Liver (tissue), 9 donors: ENCODE results near the gene GMEB1. TPM values are rescaled to one million over a fixed set of nuclear protein-coding genes. Genes with fewer than 3 reads are reported as not detected.

Experiments used
- DNase-seq: peaks from one replicate; pipeline ENCODE4 v3.0.0-alpha.2; 2017; ENCODE audit warnings: low spot score
- H3K27ac ChIP-seq, 2 donors: one replicate each; pipeline ENCODE4 v1.7.0; 2013; ENCODE audit warnings: inconsistent platforms in 2 of 2, low read length in 2 of 2, control low read depth in 1 of 2, low read depth in 1 of 2, mild to moderate bottlenecking in 1 of 2
- H3K27me3 ChIP-seq, 4 donors: one replicate each; pipeline versions ENCODE4 v1.6.1 to v1.7.0; 2013; ENCODE audit warnings: low read length in 3 of 4, inconsistent platforms in 1 of 4, mild to moderate bottlenecking in 1 of 4, moderate library complexity in 1 of 4; ENCODE audit not compliant: control insufficient read depth in 4 of 4, insufficient read depth in 4 of 4
- H3K36me3 ChIP-seq, 4 donors: one replicate each; pipeline versions ENCODE4 v1.6.1 to v1.7.0; 2013; ENCODE audit warnings: low read length in 3 of 4, mild to moderate bottlenecking in 3 of 4, low read depth in 1 of 4, moderate library complexity in 1 of 4; ENCODE audit not compliant: control insufficient read depth in 4 of 4, insufficient read depth in 3 of 4
- H3K4me1 ChIP-seq, 4 donors: one replicate each; pipeline versions ENCODE4 v1.6.1 to v1.7.0; 2013; ENCODE audit warnings: low read length in 3 of 4, mild to moderate bottlenecking in 3 of 4, moderate library complexity in 1 of 4; ENCODE audit not compliant: control insufficient read depth in 4 of 4, insufficient read depth in 4 of 4
- H3K4me3 ChIP-seq, 3 donors: one replicate each; pipeline versions ENCODE4 v1.6.1 to v1.7.0; 2013; ENCODE audit warnings: low read length in 3 of 3, control low read depth in 1 of 3, low read depth in 1 of 3, mild to moderate bottlenecking in 1 of 3
- H3K9ac ChIP-seq, 2 donors: one replicate each; pipeline ENCODE4 v1.7.0; 2013; ENCODE audit warnings: low read length in 2 of 2, mild to moderate bottlenecking in 2 of 2, moderate library complexity in 2 of 2, control low read depth in 1 of 2, low read depth in 1 of 2
- H3K9me3 ChIP-seq, 4 donors: one replicate each; pipeline versions ENCODE4 v1.6.1 to v1.7.0; 2013; ENCODE audit warnings: low read length in 3 of 4; ENCODE audit not compliant: control insufficient read depth in 4 of 4
- ATF3 ChIP-seq: IDR thresholded peaks from 2 replicates; pipeline ENCODE4 v1.6.1; 2016; ENCODE audit warnings: antibody characterized with exemption
- CTCF ChIP-seq: fragments of 150-350 bp; IDR thresholded peaks from 2 replicates; pipeline ENCODE4 v1.5.1; 2017; ENCODE audit warnings: improper control_type of control experiment, low read depth, low read length; ENCODE audit not compliant: missing input control
- EGR1 ChIP-seq, 2 donors: IDR thresholded peaks; 2 replicates each; pipeline ENCODE4 v1.6.1; 2016 to 2018; ENCODE audit warnings: antibody characterized with exemption in 2 of 2, low read depth in 2 of 2
- FOXA1 ChIP-seq: IDR thresholded peaks from 2 replicates; pipeline ENCODE4 v1.6.1; 2016; ENCODE audit warnings: antibody characterized with exemption
- FOXA2 ChIP-seq: IDR thresholded peaks from 2 replicates; pipeline ENCODE4 v1.6.1; 2016; ENCODE audit warnings: antibody characterized with exemption
- GABPA ChIP-seq, 2 donors: IDR thresholded peaks in 1 of 2; conservative IDR thresholded peaks in 1 of 2; 2 replicates each; pipeline ENCODE4 v1.6.1; 2016; ENCODE audit warnings: antibody characterized with exemption in 2 of 2, mild to moderate bottlenecking in 1 of 2, moderate library complexity in 1 of 2
- HNF4A ChIP-seq, 2 donors: conservative IDR thresholded peaks; 2 replicates each; pipeline ENCODE4 v1.6.1; 2016; ENCODE audit warnings: antibody characterized with exemption in 2 of 2, mild to moderate bottlenecking in 2 of 2
- HNF4G ChIP-seq: IDR thresholded peaks from 2 replicates; pipeline ENCODE4 v1.6.1; 2016; ENCODE audit warnings: antibody characterized with exemption
- JUND ChIP-seq, 2 donors: IDR thresholded peaks; 2 replicates each; pipeline ENCODE4 v1.6.1; 2016; ENCODE audit warnings: antibody characterized with exemption in 2 of 2
- MAX ChIP-seq: IDR thresholded peaks from 2 replicates; pipeline ENCODE4 v1.6.1; 2016; ENCODE audit warnings: antibody characterized with exemption
- NR2F2 ChIP-seq: IDR thresholded peaks from 2 replicates; pipeline ENCODE4 v1.6.1; 2016; ENCODE audit warnings: antibody characterized with exemption
- RAD21 ChIP-seq, 2 donors: IDR thresholded peaks; 2 replicates each; pipeline ENCODE4 v1.6.1; 2016; ENCODE audit warnings: antibody characterized with exemption in 2 of 2, mild to moderate bottlenecking in 2 of 2
- REST ChIP-seq: IDR thresholded peaks from 2 replicates; pipeline ENCODE4 v1.6.1; 2016; ENCODE audit warnings: antibody characterized with exemption, mild to moderate bottlenecking
- RXRA ChIP-seq, 2 donors: IDR thresholded peaks; 2 replicates each; pipeline ENCODE4 v1.6.1; 2017 to 2018; ENCODE audit warnings: antibody characterized with exemption in 2 of 2, mild to moderate bottlenecking in 1 of 2
- SP1 ChIP-seq: IDR thresholded peaks from 2 replicates; pipeline ENCODE4 v1.6.1; 2018; ENCODE audit warnings: antibody characterized with exemption, mild to moderate bottlenecking
- TAF1 ChIP-seq: conservative IDR thresholded peaks from 2 replicates; pipeline ENCODE4 v1.6.1; 2016; ENCODE audit warnings: antibody characterized with exemption, mild to moderate bottlenecking
- YY1 ChIP-seq: IDR thresholded peaks from 2 replicates; pipeline ENCODE4 v1.6.1; 2016; ENCODE audit warnings: antibody characterized with exemption, mild to moderate bottlenecking
- ZBTB33 ChIP-seq: IDR thresholded peaks from 2 replicates; pipeline ENCODE4 v1.6.1; 2016; ENCODE audit warnings: antibody characterized with exemption
- WGBS: extraction: QIAGEN DNeasy Blood & Tissue Kit; methylation state at CpG from one replicate; pipeline ENCODE4 v1.1.7; 2013; 5-methylcytosine and 5-hydroxymethylcytosine counted together
- polyA plus RNA-seq, 2 donors: library from polyadenylated mRNA; stranded (reverse) in 1 of 2; unstranded in 1 of 2; fragments of 200-250 nt in 1 of 2; fragments of >200 nt in 1 of 2; fragmentation: Nextera tagmentation in 1 of 2; extraction: Ambion mirVana in 1 of 2; gene quantifications; one replicate each; pipeline versions ENCODE4 v1.2.1 to v1.2.3, GENCODE V29; 2013 to 2015
- total RNA-seq, 2 donors: library from RNA; depleted of rRNA; stranded (reverse); fragments of >200 nt; gene quantifications; one replicate each; pipeline ENCODE4 v1.2.3, GENCODE V29; 2014
- donor health status: healthy.
- donor health status: healthy.
- donor health status: healthy.
- donor health status: healthy.
- donor health status: healthy.

The GMEB1 gene
- total and polyA plus RNA-seq, 4 donors: 1.8 to 6.1 (median 3.8) TPM

- peaks cover 2 to 10% (median 4%) of the 10 kb centered on the region in 4 donors for H3K36me3 ChIP-seq
- 97% methylated on average over 4 of the region's 4 CpGs for WGBS
- no peaks in the 10 kb centered on the region for H3K4me1 ChIP-seq
- H3K9me3 ChIP-seq: no peaks in the 10 kb centered on the region
- TF ChIP-seq HNF4A (conservative IDR thresholded peaks at IDR 0.05) (no peak), JUND (IDR thresholded peaks at IDR 0.05) (no peak), HNF4G (no peak), FOXA2 (no peak), NR2F2 (no peak), FOXA1 (no peak), RXRA (IDR thresholded peaks at IDR 0.05) (no peak), MAX (no peak), EGR1 (IDR thresholded peaks at IDR 0.05; ENCODE audit: low read depth in 2 of 2) (no peak), RAD21 (IDR thresholded peaks at IDR 0.05) (no peak), REST (no peak), CTCF (no peak), TAF1 (no peak), ATF3 (no peak), YY1 (no peak), GABPA (IDR thresholded peaks at IDR 0.05 in 1 of 2, conservative IDR thresholded peaks at IDR 0.05 in 1 of 2) (no peak), ZBTB33 (no peak), SP1 (no peak)
- DNase-seq: no peak
- H3K27me3 ChIP-seq: no peaks in the 10 kb centered on the region
- no peak overlapping the region for H3K4me3 ChIP-seq
- H3K27ac ChIP-seq: no peak overlapping the region
- H3K9ac ChIP-seq: no peak overlapping the region
These were observed 11.6 kb downstream of the GMEB1 start for GRCh38 chr1:28680151-28680550.
